ENCODE results near the gene PTK7.
"Not testable (repeated sequence)": the region's sequence is repeated elsewhere in the genome, so short reads cannot be mapped to it uniquely, and the experiment has no call there.

Gene PTK7

GRCh38 chr6:43075670-43076463, at the start of gene PTK7:
TSS of gene PTK7 (plus strand) at chr6:43076314. CDS start at chr6:43076489, 175 bp downstream.
- DNase-seq: no peak

GRCh38 chr6:43026365-43026764, 49.7 kb upstream of the PTK7 start:
- DNase-seq: no peak

- DNase-seq: no peak
Measured at GRCh38 chr6:43029120-43029519, 47.0 kb upstream of the PTK7 start.

GRCh38 chr6:43032326-43032725, 43.8 kb upstream of the PTK7 start:
- no peak for DNase-seq

GRCh38 chr6:43033496-43034189, 42.5 kb upstream of the PTK7 start:
- no peak for DNase-seq

GRCh38 chr6:43034190-43034525, 42.0 kb upstream of the PTK7 start:
- DNase-seq: no peak

- DNase-seq: no peak
Measured at GRCh38 chr6:43035495-43036194, 40.5 kb upstream of the PTK7 start.

- DNase-seq: no peak
Measured at GRCh38 chr6:43036712-43037111, 39.4 kb upstream of the PTK7 start.

GRCh38 chr6:43037197-43037596, 38.9 kb upstream of the PTK7 start:
- no peak for DNase-seq

GRCh38 chr6:43037706-43038105, 38.4 kb upstream of the PTK7 start:
- DNase-seq: no peak

GRCh38 chr6:43038727-43039126, 37.4 kb upstream of the PTK7 start:
- DNase-seq: no peak

- DNase-seq: no peak
Measured at GRCh38 chr6:43040542-43041257, 35.4 kb upstream of the PTK7 start.

GRCh38 chr6:43041475-43041874, 34.6 kb upstream of the PTK7 start:
- DNase-seq: not testable (repeated sequence)

- DNase-seq: no peak
Measured at GRCh38 chr6:43043310-43043709, 32.8 kb upstream of the PTK7 start.

- no peak for DNase-seq
Measured at GRCh38 chr6:43045371-43045930, 30.7 kb upstream of the PTK7 start.

GRCh38 chr6:43047998-43048397, 28.1 kb upstream of the PTK7 start:
- no peak for DNase-seq

GRCh38 chr6:43050981-43051380, 25.1 kb upstream of the PTK7 start:
- DNase-seq: no peak

- no peak for DNase-seq
Measured at GRCh38 chr6:43052225-43052841, 23.8 kb upstream of the PTK7 start.

- no peak for DNase-seq
Measured at GRCh38 chr6:43052842-43053544, 23.1 kb upstream of the PTK7 start.

- peak; percentile 83 for DNase-seq
Measured at GRCh38 chr6:43053545-43054205, 22.4 kb upstream of the PTK7 start, which contains the start of gene CUL7. TSS of gene CUL7 (minus strand) at chr6:43053851. CDS start at chr6:43052788, 1,063 bp downstream.
